ENCODE results near the gene APMAP. TPM values are rescaled to one million over a fixed set of nuclear protein-coding genes. Genes with fewer than 3 reads are reported as not detected.

APMAP gene
- total RNA-seq, 1 experiment from 2014 or later = 75.3 TPM

- H3K36me3 Mint-ChIP-seq (ENCODE audit: insufficient read depth, unreplicated experiment) = no peaks in the 10 kb centered on the region
- TF ChIP-seq CTCF (IDR thresholded peaks at IDR 0.05; ENCODE audit: unreplicated experiment) = no peak
- peaks cover 16% of the 10 kb centered on the region for H3K4me1 Mint-ChIP-seq (ENCODE audit: insufficient read depth, unreplicated experiment)
- H3K4me3 Mint-ChIP-seq (ENCODE audit: unreplicated experiment) = no peak overlapping the region
- peak overlapping the region; percentile 84 for H3K27ac Mint-ChIP-seq (ENCODE audit: low read depth, unreplicated experiment)
- no TSS peak for BruUV-seq (replicated peaks)
- no peaks in the 10 kb centered on the region for H3K9me3 Mint-ChIP-seq (ENCODE audit: unreplicated experiment)
- intact Hi-C loops (cut with micrococcal nuclease) = no loop called here
- H3K27me3 Mint-ChIP-seq (ENCODE audit: insufficient read depth, unreplicated experiment) = no peaks in the 10 kb centered on the region
- DNase-seq (ENCODE audit: unreplicated experiment) = no peak
- ChIA-PET POLR2A (interaction anchor here (0.8 to 5.5 kb wide), 7 partner anchors 12 to 145 kb away, joined by 3 to 42 read pairs (median 3); no protein-coding TSS in a partner anchor), CTCF (interaction anchor here (0.7 to 4.9 kb wide), 10 partner anchors 10 to 366 kb away, joined by 3 to 43 read pairs (median 4); no protein-coding TSS in a partner anchor)
Measured at GRCh38 chr20:25033265-25033923, 40.8 kb upstream of the APMAP start.

- no peak for DNase-seq (ENCODE audit: unreplicated experiment)
Measured at GRCh38 chr20:25032478-25033264, 40.1 kb upstream of the APMAP start.

GRCh38 chr20:25032065-25032477, 39.5 kb upstream of the APMAP start:
- Mint-ChIP-seq H3K27me3 (ENCODE audit: insufficient read depth, unreplicated experiment) (no peaks in the 10 kb centered on the region), H3K4me1 (ENCODE audit: insufficient read depth, unreplicated experiment) (peaks cover 16% of the 10 kb centered on the region), H3K9me3 (ENCODE audit: unreplicated experiment) (no peaks in the 10 kb centered on the region), H3K27ac (ENCODE audit: low read depth, unreplicated experiment) (no peak overlapping the region), H3K36me3 (ENCODE audit: insufficient read depth, unreplicated experiment) (no peaks in the 10 kb centered on the region), H3K4me3 (ENCODE audit: unreplicated experiment) (no peak overlapping the region)
- intact Hi-C loops (cut with micrococcal nuclease) = no loop called here
- TF ChIP-seq CTCF (IDR thresholded peaks at IDR 0.05; ENCODE audit: unreplicated experiment) = no peak
- DNase-seq (ENCODE audit: unreplicated experiment) = no peak
- ChIA-PET CTCF (interaction anchor here (0.6 to 4.9 kb wide), 6 partner anchors 9 to 391 kb away, joined by 3 to 43 read pairs (median 14); no protein-coding TSS in a partner anchor), POLR2A (interaction anchor here (0.6 to 5.5 kb wide), 4 partner anchors 11 to 357 kb away, joined by 3 to 42 read pairs (median 10); no protein-coding TSS in a partner anchor)
- BruUV-seq (replicated peaks) = no TSS peak

More at GRCh38 chr20:25032478-25033264, 40.1 kb upstream of the APMAP start:
- intact Hi-C loops (cut with micrococcal nuclease) = no loop called here
- Mint-ChIP-seq H3K36me3 (ENCODE audit: insufficient read depth, unreplicated experiment) (no peaks in the 10 kb centered on the region), H3K27ac (ENCODE audit: low read depth, unreplicated experiment) (no peak overlapping the region), H3K27me3 (ENCODE audit: insufficient read depth, unreplicated experiment) (no peaks in the 10 kb centered on the region), H3K4me3 (ENCODE audit: unreplicated experiment) (no peak overlapping the region), H3K4me1 (ENCODE audit: insufficient read depth, unreplicated experiment) (peaks cover 16% of the 10 kb centered on the region), H3K9me3 (ENCODE audit: unreplicated experiment) (no peaks in the 10 kb centered on the region)
- ChIA-PET CTCF (interaction anchor here (0.7 to 4.9 kb wide), 10 partner anchors 9 to 390 kb away, joined by 3 to 43 read pairs (median 4); no protein-coding TSS in a partner anchor), POLR2A (interaction anchor here (0.8 to 5.5 kb wide), 6 partner anchors 12 to 39 kb away, joined by 3 to 42 read pairs (median 4); no protein-coding TSS in a partner anchor)
- no peak for TF ChIP-seq CTCF (IDR thresholded peaks at IDR 0.05; ENCODE audit: unreplicated experiment)
- no TSS peak for BruUV-seq (replicated peaks)

- BruUV-seq (replicated peaks) = no TSS peak
- no peak overlapping the region for H3K27ac Mint-ChIP-seq (ENCODE audit: low read depth, unreplicated experiment)
- ChIA-PET POLR2A (interaction anchor here (0.7 to 5.5 kb wide), 7 partner anchors 8 to 32 kb away, joined by 3 to 42 read pairs (median 5); no protein-coding TSS in a partner anchor), CTCF (interaction anchor here (0.6 to 4.9 kb wide), 4 partner anchors 33 to 158 kb away, joined by 3 to 43 read pairs (median 14); no protein-coding TSS in a partner anchor)
- intact Hi-C loops (cut with micrococcal nuclease) = no loop called here
- DNase-seq (ENCODE audit: unreplicated experiment) = no peak
- peaks cover 16% of the 10 kb centered on the region for H3K4me1 Mint-ChIP-seq (ENCODE audit: insufficient read depth, unreplicated experiment)
- H3K9me3 Mint-ChIP-seq (ENCODE audit: unreplicated experiment) = no peaks in the 10 kb centered on the region
- no peak overlapping the region for H3K4me3 Mint-ChIP-seq (ENCODE audit: unreplicated experiment)
- no peak for TF ChIP-seq CTCF (IDR thresholded peaks at IDR 0.05; ENCODE audit: unreplicated experiment)
- H3K36me3 Mint-ChIP-seq (ENCODE audit: insufficient read depth, unreplicated experiment) = no peaks in the 10 kb centered on the region
- H3K27me3 Mint-ChIP-seq (ENCODE audit: insufficient read depth, unreplicated experiment) = no peaks in the 10 kb centered on the region
Measured at GRCh38 chr20:25031241-25031640, 38.7 kb upstream of the APMAP start.

All from MCF 10A (cell line).